ENCODE measurements around the gene DYNLL1. TPM values are rescaled to one million over a fixed set of nuclear protein-coding genes. Genes with fewer than 3 reads are reported as not detected.
"Not testable (repeated sequence)": the region's sequence is repeated elsewhere in the genome, so short reads cannot be mapped to it uniquely, and the experiment has no call there.

DYNLL1 gene
- total RNA-seq, 1 donor from 2014 or later: 159 TPM

- no peaks in the 10 kb centered on the region for H3K9me3 Mint-ChIP-seq
- H3K36me3 Mint-ChIP-seq (ENCODE audit: low read depth): no peaks in the 10 kb centered on the region
- no peak for DNase-seq
- no peak overlapping the region for H3K27ac Mint-ChIP-seq
- CTCF ChIA-PET: no interaction called here
- ATAC-seq (ENCODE audit: low read depth): no peak
- no peaks in the 10 kb centered on the region for H3K4me1 Mint-ChIP-seq
- TF ChIP-seq, protein P1, sequence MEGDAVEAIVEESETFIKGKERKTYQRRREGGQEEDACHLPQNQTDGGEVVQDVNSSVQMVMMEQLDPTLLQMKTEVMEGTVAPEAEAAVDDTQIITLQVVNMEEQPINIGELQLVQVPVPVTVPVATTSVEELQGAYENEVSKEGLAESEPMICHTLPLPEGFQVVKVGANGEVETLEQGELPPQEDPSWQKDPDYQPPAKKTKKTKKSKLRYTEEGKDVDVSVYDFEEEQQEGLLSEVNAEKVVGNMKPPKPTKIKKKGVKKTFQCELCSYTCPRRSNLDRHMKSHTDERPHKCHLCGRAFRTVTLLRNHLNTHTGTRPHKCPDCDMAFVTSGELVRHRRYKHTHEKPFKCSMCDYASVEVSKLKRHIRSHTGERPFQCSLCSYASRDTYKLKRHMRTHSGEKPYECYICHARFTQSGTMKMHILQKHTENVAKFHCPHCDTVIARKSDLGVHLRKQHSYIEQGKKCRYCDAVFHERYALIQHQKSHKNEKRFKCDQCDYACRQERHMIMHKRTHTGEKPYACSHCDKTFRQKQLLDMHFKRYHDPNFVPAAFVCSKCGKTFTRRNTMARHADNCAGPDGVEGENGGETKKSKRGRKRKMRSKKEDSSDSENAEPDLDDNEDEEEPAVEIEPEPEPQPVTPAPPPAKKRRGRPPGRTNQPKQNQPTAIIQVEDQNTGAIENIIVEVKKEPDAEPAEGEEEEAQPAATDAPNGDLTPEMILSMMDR (IDR thresholded peaks at IDR 0.05): no peak
- intact Hi-C loops (cut with micrococcal nuclease): no loop called here
- POLR2A ChIA-PET: no interaction called here
- H3K4me3 Mint-ChIP-seq: no peak overlapping the region
- no peaks in the 10 kb centered on the region for H3K27me3 Mint-ChIP-seq
These were observed 15.7 kb upstream of the DYNLL1 start for GRCh38 chr12:120480211-120480610.

GRCh38 chr12:120481022-120481767 is 14.7 kb upstream of the DYNLL1 start:
- ChIA-PET POLR2A (no interaction called here), CTCF (no interaction called here)
- Mint-ChIP-seq H3K4me3 (no peak overlapping the region), H3K4me1 (no peaks in the 10 kb centered on the region), H3K27me3 (no peaks in the 10 kb centered on the region), H3K9me3 (no peaks in the 10 kb centered on the region), H3K27ac (no peak overlapping the region), H3K36me3 (ENCODE audit: low read depth) (no peaks in the 10 kb centered on the region)
- ATAC-seq (ENCODE audit: low read depth) (no peak), DNase-seq (no peak)
- intact Hi-C loops (cut with micrococcal nuclease): no loop called here
- TF ChIP-seq, protein P1 (IDR thresholded peaks at IDR 0.05): no peak

DNA sequence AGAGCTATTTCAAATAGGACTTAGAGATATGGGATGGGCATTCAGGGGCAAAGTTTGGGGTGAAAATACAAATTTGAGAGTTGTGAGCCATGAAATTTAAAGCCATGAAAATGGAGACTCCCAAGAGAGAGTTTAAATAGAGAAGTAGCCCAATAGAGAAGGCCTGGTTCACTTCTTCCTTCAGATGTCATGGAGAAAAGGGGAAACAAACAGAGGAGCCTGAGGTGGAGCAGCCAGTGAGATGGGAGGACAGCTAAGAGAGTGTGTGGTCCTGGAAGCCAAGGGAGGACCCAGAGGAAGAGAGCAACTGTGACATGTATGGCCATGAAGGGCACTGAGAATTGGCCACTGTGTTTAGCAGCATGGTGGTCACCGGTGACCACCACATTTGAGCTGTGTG is 12.3 kb upstream of the DYNLL1 start:
- intact Hi-C loops (cut with micrococcal nuclease): no loop called here
- TF ChIP-seq, protein P1 (IDR thresholded peaks at IDR 0.05): no peak
- no peak for DNase-seq
- Mint-ChIP-seq H3K4me3 (no peak overlapping the region), H3K9me3 (no peaks in the 10 kb centered on the region), H3K27ac (no peak overlapping the region), H3K36me3 (ENCODE audit: low read depth) (no peaks in the 10 kb centered on the region), H3K4me1 (no peaks in the 10 kb centered on the region), H3K27me3 (no peaks in the 10 kb centered on the region)
- CTCF ChIA-PET: no interaction called here
- POLR2A ChIA-PET: interaction anchor here (1.2 kb wide), 1 partner anchor 14 kb away, joined by 3 read pairs; the partner anchor contains the start of gene SRSF9
- no peak for ATAC-seq (ENCODE audit: low read depth)

DNA sequence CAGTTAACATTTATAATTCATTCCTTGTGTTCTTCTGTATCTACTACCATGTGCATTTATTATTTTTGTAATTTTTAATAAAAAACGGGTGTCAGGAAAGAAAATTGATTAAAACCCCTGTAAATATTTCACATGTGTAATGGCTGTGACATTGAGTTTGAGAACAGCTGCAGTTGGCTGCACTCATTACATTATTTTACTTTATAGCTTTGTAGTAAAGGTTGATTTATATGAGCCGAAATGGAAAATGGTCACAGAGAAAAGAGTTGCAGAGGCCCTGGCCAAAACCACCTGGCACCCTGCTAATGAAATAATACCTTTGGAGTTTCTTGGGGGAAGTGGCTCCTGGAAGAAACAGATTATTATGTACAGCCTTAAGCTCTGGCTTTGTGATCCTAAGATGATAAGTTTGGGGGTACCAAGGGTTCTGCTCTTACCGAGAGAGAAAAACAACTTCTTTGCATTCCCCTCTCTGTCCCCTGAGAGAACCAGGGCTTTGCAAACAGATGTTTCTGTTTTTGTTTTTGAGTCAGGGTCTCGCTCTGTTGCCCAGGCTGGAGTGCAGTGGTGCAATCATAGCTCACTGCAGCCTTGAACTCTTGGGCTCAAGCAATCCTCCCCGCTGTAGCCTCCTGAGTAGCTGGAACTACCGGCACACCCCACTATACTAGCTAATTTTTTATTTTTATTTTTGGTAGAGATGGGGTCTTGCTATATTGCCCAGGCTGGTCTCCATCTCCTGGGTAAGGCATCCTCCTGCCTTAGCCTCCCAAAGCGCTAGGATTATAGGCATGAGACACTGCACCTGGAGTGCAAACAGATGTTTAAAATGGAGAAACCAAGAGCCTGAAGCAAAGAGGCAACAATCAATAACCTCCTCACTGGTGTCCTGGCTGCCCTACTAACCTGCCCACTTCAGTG is 9.7 kb upstream of the DYNLL1 start:
- H3K9me3 Mint-ChIP-seq: no peaks in the 10 kb centered on the region
- intact Hi-C loops (cut with micrococcal nuclease): no loop called here
- ChIA-PET POLR2A (interaction anchor here (0.6 to 0.8 kb wide), 3 partner anchors 8 to 38 kb away, joined by 3 read pairs; no protein-coding TSS in a partner anchor), CTCF (no interaction called here)
- ATAC-seq (ENCODE audit: low read depth) (no peak), DNase-seq (no peak)
- H3K27me3 Mint-ChIP-seq: no peaks in the 10 kb centered on the region
- H3K4me1 Mint-ChIP-seq: no peaks in the 10 kb centered on the region
- H3K4me3 Mint-ChIP-seq: no peak overlapping the region
- peaks cover 2% of the 10 kb centered on the region for H3K36me3 Mint-ChIP-seq (ENCODE audit: low read depth)
- TF ChIP-seq, protein P1 (IDR thresholded peaks at IDR 0.05): no peak
- no peak overlapping the region for H3K27ac Mint-ChIP-seq

DNA sequence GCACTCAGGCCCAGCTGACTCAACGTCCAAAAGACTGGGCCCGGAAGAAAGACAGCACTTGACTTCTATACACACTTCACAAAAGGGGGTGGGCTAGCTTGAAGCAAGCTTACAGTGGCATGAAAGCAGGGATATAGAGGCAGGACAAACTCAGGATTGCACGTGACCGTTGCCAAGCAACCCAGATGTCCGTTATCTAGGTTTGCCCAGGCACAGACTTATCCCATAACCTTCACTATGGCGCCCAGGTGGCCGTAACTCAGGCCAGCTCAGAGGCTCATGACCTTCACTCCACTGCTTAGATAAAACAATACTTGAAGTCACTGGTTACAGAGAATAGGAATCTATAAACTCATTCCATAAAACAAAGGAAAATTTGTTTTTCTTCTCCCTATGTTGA is 8.4 kb upstream of the DYNLL1 start:
- H3K36me3 Mint-ChIP-seq (ENCODE audit: low read depth); H3K4me1 Mint-ChIP-seq; CTCF ChIA-PET; ATAC-seq (ENCODE audit: low read depth); H3K9me3 Mint-ChIP-seq; H3K27ac Mint-ChIP-seq; H3K4me3 Mint-ChIP-seq; DNase-seq; H3K27me3 Mint-ChIP-seq; intact Hi-C loops (cut with micrococcal nuclease): not testable (repeated sequence)
- POLR2A ChIA-PET: interaction anchor here (0.6 kb wide), 1 partner anchor 12 kb away, joined by 5 read pairs; no protein-coding TSS in a partner anchor
